Measurements from ENCODE around the gene CAMSAP1. TPM values are rescaled to one million over a fixed set of nuclear protein-coding genes. Genes with fewer than 3 reads are reported as not detected.

CAMSAP1 gene
- total RNA-seq, 1 experiment from 2014 or later: 16.7 TPM

- Histone ChIP-seq H3K27ac (no peak overlapping the region), H3K36me3 (ENCODE audit: low read depth) (no peaks in the 10 kb centered on the region), H4K20me1 (ENCODE audit: insufficient read depth) (no peaks in the 10 kb centered on the region), H3K9me2 (ENCODE audit: insufficient read depth) (no peaks in the 10 kb centered on the region), H2AFZ (no peak overlapping the region), H3K4me1 (replicated peaks; ENCODE audit: insufficient read depth) (no peaks in the 10 kb centered on the region), H3K4me2 (no peak overlapping the region), H3K27me3 (ENCODE audit: insufficient read depth, low read depth) (no peaks in the 10 kb centered on the region), H3K9me3 (ENCODE audit: insufficient read depth, low read depth) (no peaks in the 10 kb centered on the region), H3K4me3 (no peak overlapping the region), H3F3A (ENCODE audit: insufficient read depth, low read depth) (no peaks in the 10 kb centered on the region), H3K79me2 (ENCODE audit: low read depth) (no peaks in the 10 kb centered on the region)
- ChIA-PET CTCF (no interaction called here), POLR2A (ENCODE audit: unreplicated experiment) (no interaction called here)
- DNase-seq: no peak
- BruUV-seq (replicated peaks): no TSS peak
- intact Hi-C loops (cut with micrococcal nuclease; ENCODE audit: unreplicated experiment): no loop called here
- TF ChIP-seq CTCF (conservative IDR thresholded peaks at IDR 0.05): no peak
- TF ChIP-seq EZH2 (IDR thresholded peaks at IDR 0.05; ENCODE audit: low read depth): no peak
These were observed 25.8 kb upstream of the CAMSAP1 start for GRCh38 chr9:135933114-135933513.

DNA sequence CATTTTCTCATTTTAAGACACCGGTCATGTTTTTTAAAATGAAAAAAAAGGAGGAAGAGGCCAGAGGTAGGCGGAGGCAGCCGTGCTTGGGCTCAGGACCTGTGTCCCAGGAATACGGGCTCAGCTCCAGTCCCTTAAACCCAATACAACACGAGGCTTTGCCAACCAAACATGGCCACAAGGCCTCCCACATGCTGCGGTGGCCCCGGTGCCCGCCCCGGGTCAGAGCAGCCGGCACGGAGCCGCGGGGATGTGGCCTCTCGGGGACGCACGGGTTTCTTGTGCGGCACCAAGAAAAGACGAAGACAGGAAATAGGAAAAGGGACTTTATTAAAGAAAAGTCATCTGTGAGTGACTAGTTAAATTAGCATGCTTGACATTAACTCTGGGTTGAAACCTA is 25.3 kb upstream of the CAMSAP1 start:
- POLR2A ChIA-PET (ENCODE audit: unreplicated experiment): no interaction called here
- no peaks in the 10 kb centered on the region for H3K4me1 ChIP-seq (replicated peaks; ENCODE audit: insufficient read depth)
- no peaks in the 10 kb centered on the region for H4K20me1 ChIP-seq (ENCODE audit: insufficient read depth)
- CTCF ChIA-PET: no interaction called here
- no peaks in the 10 kb centered on the region for H3F3A ChIP-seq (ENCODE audit: insufficient read depth, low read depth)
- H3K27me3 ChIP-seq (ENCODE audit: insufficient read depth, low read depth): no peaks in the 10 kb centered on the region
- no peaks in the 10 kb centered on the region for H3K36me3 ChIP-seq (ENCODE audit: low read depth)
- H3K4me2 ChIP-seq: no peak overlapping the region
- no peak overlapping the region for H2AFZ ChIP-seq
- H3K27ac ChIP-seq: no peak overlapping the region
- H3K9me2 ChIP-seq (ENCODE audit: insufficient read depth): no peaks in the 10 kb centered on the region
- no peaks in the 10 kb centered on the region for H3K9me3 ChIP-seq (ENCODE audit: insufficient read depth, low read depth)
- DNase-seq: no peak
- TF ChIP-seq EZH2 (IDR thresholded peaks at IDR 0.05; ENCODE audit: low read depth) (no peak), CTCF (conservative IDR thresholded peaks at IDR 0.05) (no peak)
- no TSS peak for BruUV-seq (replicated peaks)
- H3K4me3 ChIP-seq: no peak overlapping the region
- intact Hi-C loops (cut with micrococcal nuclease; ENCODE audit: unreplicated experiment): no loop called here
- no peaks in the 10 kb centered on the region for H3K79me2 ChIP-seq (ENCODE audit: low read depth)

GRCh38 chr9:135931349-135931820 is 24.0 kb upstream of the CAMSAP1 start:
- Histone ChIP-seq H3K79me2 (ENCODE audit: low read depth) (no peaks in the 10 kb centered on the region), H4K20me1 (ENCODE audit: insufficient read depth) (no peaks in the 10 kb centered on the region), H3K4me2 (no peak overlapping the region), H3K27me3 (ENCODE audit: insufficient read depth, low read depth) (no peaks in the 10 kb centered on the region), H3K27ac (no peak overlapping the region), H3K4me3 (no peak overlapping the region), H2AFZ (no peak overlapping the region), H3K9me2 (ENCODE audit: insufficient read depth) (no peaks in the 10 kb centered on the region), H3K9me3 (ENCODE audit: insufficient read depth, low read depth) (no peaks in the 10 kb centered on the region), H3K36me3 (ENCODE audit: low read depth) (no peaks in the 10 kb centered on the region), H3F3A (ENCODE audit: insufficient read depth, low read depth) (no peaks in the 10 kb centered on the region), H3K4me1 (replicated peaks; ENCODE audit: insufficient read depth) (no peaks in the 10 kb centered on the region)
- BruUV-seq (replicated peaks): no TSS peak
- intact Hi-C loops (cut with micrococcal nuclease; ENCODE audit: unreplicated experiment): no loop called here
- TF ChIP-seq EZH2 (IDR thresholded peaks at IDR 0.05; ENCODE audit: low read depth) (no peak), CTCF (conservative IDR thresholded peaks at IDR 0.05) (no peak)
- POLR2A ChIA-PET (ENCODE audit: unreplicated experiment): no interaction called here
- no peak for DNase-seq
- CTCF ChIA-PET: no interaction called here

Data from PC-9 (cell line).